ENCODE results near the gene MBTPS1. TPM values are rescaled to one million over a fixed set of nuclear protein-coding genes. Genes with fewer than 3 reads are reported as not detected.

The MBTPS1 gene
- polyA plus RNA-seq, 3 donors = 26.4 to 73.8 (median 28.0) TPM

- Histone ChIP-seq H3K9me3 (replicated peaks in 1 of 2; ENCODE audit: control insufficient read depth in 1 of 2, insufficient read depth in 1 of 2, low read length in 2 of 2) (no peaks in the 10 kb centered on the region), H2AFZ (ENCODE audit: insufficient read depth, low read depth, low read length, poor library complexity, severe bottlenecking) (no peak overlapping the region), H3K4me3 (replicated peaks in 1 of 3; ENCODE audit: low read depth in 2 of 3, low read length in 3 of 3) (no peak overlapping the region), H3K4me1 (ENCODE audit: control insufficient read depth in 1 of 2, insufficient read depth in 2 of 2, low read length in 2 of 2) (peaks cover 26 to 28% of the 10 kb centered on the region in 2 donors), H3K36me3 (replicated peaks in 1 of 2; ENCODE audit: control insufficient read depth in 1 of 2, insufficient read depth in 2 of 2, low read length in 2 of 2) (peaks cover 45 to 76% of the 10 kb centered on the region in 2 donors), H3K79me2 (ENCODE audit: insufficient read depth, low read length) (peaks cover 42% of the 10 kb centered on the region), H3K4me2 (replicated peaks; ENCODE audit: extremely low read depth, low read length, poor library complexity, severe bottlenecking) (no peak overlapping the region), H3K9ac (ENCODE audit: insufficient read depth, low read length, poor library complexity, severe bottlenecking) (no peak overlapping the region), H3K27ac (ENCODE audit: low read depth in 1 of 2, low read length in 2 of 2) (no peak overlapping the region), H4K20me1 (ENCODE audit: insufficient read depth, low read length) (peaks cover 19% of the 10 kb centered on the region), H3K27me3 (ENCODE audit: control insufficient read depth in 2 of 2, insufficient read depth in 2 of 2, low read length in 2 of 2) (no peaks in the 10 kb centered on the region)
- no peaks in the 10 kb centered on the region for H3K9me3 Mint-ChIP-seq
- peak overlapping the region in 2 of 7 donors; percentile 37 to 58 for H3K27ac Mint-ChIP-seq
- WGBS (ENCODE audit: insufficient coverage) = 64% methylated on average over 7 of the region's 8 CpGs
- peaks cover 72 to 74% of the 10 kb centered on the region in 2 donors for H3K36me3 Mint-ChIP-seq
- H3K27me3 Mint-ChIP-seq (ENCODE audit: low read depth in 3 of 3) = no peaks in the 10 kb centered on the region
- H3K4me1 Mint-ChIP-seq = peaks cover 30% of the 10 kb centered on the region
- TF ChIP-seq CTCF (IDR thresholded peaks at IDR 0.05) = no peak
- no peak for DNase-seq
- intact Hi-C loops (cut with micrococcal nuclease) = loop anchor here in 1 of 2 donors (5.0 kb wide), 1 partner anchor 37 kb away; the partner anchor contains the start of gene MBTPS1
- H3K4me3 Mint-ChIP-seq = no peak overlapping the region
Measured at GRCh38 chr16:84080378-84080777, 36.4 kb downstream of the MBTPS1 start.

GRCh38 chr16:84079664-84080063 is 37.1 kb downstream of the MBTPS1 start:
- no peak overlapping the region for H3K4me3 ChIP-seq (replicated peaks in 1 of 3; ENCODE audit: low read depth in 2 of 3, low read length in 3 of 3)
- H4K20me1 ChIP-seq (ENCODE audit: insufficient read depth, low read length) = peaks cover 26% of the 10 kb centered on the region
- Mint-ChIP-seq H3K4me1 (peaks cover 23% of the 10 kb centered on the region), H3K9me3 (no peaks in the 10 kb centered on the region), H3K27me3 (ENCODE audit: low read depth in 3 of 3) (no peaks in the 10 kb centered on the region), H3K27ac (no peak overlapping the region), H3K4me3 (no peak overlapping the region), H3K36me3 (peaks cover 80 to 81% of the 10 kb centered on the region in 2 donors)
- intact Hi-C loops (cut with micrococcal nuclease) = loop anchor here in 1 of 2 donors (5.0 kb wide), 1 partner anchor 38 kb away; the partner anchor contains the start of gene MBTPS1
- no peak for DNase-seq
- no peaks in the 10 kb centered on the region for H3K9me3 ChIP-seq (replicated peaks in 1 of 2; ENCODE audit: control insufficient read depth in 1 of 2, insufficient read depth in 1 of 2, low read length in 2 of 2)
- peaks cover 52 to 83% of the 10 kb centered on the region in 2 donors for H3K36me3 ChIP-seq (replicated peaks in 1 of 2; ENCODE audit: control insufficient read depth in 1 of 2, insufficient read depth in 2 of 2, low read length in 2 of 2)
- WGBS (ENCODE audit: insufficient coverage) = 95% methylated on average over 6 of the region's 6 CpGs
- peaks cover 37% of the 10 kb centered on the region for H3K79me2 ChIP-seq (ENCODE audit: insufficient read depth, low read length)
- H3K27me3 ChIP-seq (ENCODE audit: control insufficient read depth in 2 of 2, insufficient read depth in 2 of 2, low read length in 2 of 2) = no peaks in the 10 kb centered on the region
- peaks cover 19 to 21% of the 10 kb centered on the region in 2 donors for H3K4me1 ChIP-seq (ENCODE audit: control insufficient read depth in 1 of 2, insufficient read depth in 2 of 2, low read length in 2 of 2)
- H3K4me2 ChIP-seq (replicated peaks; ENCODE audit: extremely low read depth, low read length, poor library complexity, severe bottlenecking) = no peak overlapping the region
- H3K9ac ChIP-seq (ENCODE audit: insufficient read depth, low read length, poor library complexity, severe bottlenecking) = no peak overlapping the region
- no peak overlapping the region for H3K27ac ChIP-seq (ENCODE audit: low read depth in 1 of 2, low read length in 2 of 2)
- H2AFZ ChIP-seq (ENCODE audit: insufficient read depth, low read depth, low read length, poor library complexity, severe bottlenecking) = no peak overlapping the region
- TF ChIP-seq CTCF (IDR thresholded peaks at IDR 0.05) = no peak

All from CD14-positive monocyte (primary cell).